OCI-LY7 (cell line): Measurements from ENCODE around the gene TMEM95. TPM values are rescaled to one million over a fixed set of nuclear protein-coding genes. Genes with fewer than 3 reads are reported as not detected.
"Not testable (repeated sequence)": the region's sequence is repeated elsewhere in the genome, so short reads cannot be mapped to it uniquely, and the experiment has no call there.

Experiments
- BruUV-seq: library from RNA; stranded (reverse); fragments of 400-500 nt; replicated peaks from 2 replicates; lab custom pipeline; 2021; lab: Mats Ljungman, UMichigan
- CTCF ChIA-PET: fragments of 300-600 bp; sonication (Branson Sonifier 250); formaldehyde crosslinking; loops from one replicate; lab custom pipeline; 2022; ENCODE audit warnings: antibody characterized with exemption; ENCODE audit not compliant: unreplicated experiment; lab: Charles Lee
- POLR2A ChIA-PET: fragments of 300-600 bp; sonication (Branson Sonifier 250); formaldehyde crosslinking; loops from one replicate; lab custom pipeline; 2022; ENCODE audit warnings: antibody characterized with exemption; lab: Charles Lee
- DNase-seq: peaks from one replicate; pipeline ENCODE4 v3.0.0-alpha.2; 2015; ENCODE audit warnings: low spot score
- H2AFZ ChIP-seq: fragments of 200-600 bp; sonication (generic), shearing (Covaris generic); 2 replicates; pipeline ENCODE4 v1.6.1; 2014; ENCODE audit warnings: mild to moderate bottlenecking, antibody characterized with exemption, low read length, moderate library complexity
- H3K27ac ChIP-seq: fragments of 200-600 bp; sonication (generic); 2 replicates; pipeline ENCODE4 v1.5.1; 2014; ENCODE audit warnings: mixed run types, low read depth, mild to moderate bottlenecking, moderate library complexity, low read length, inconsistent platforms; ENCODE audit not compliant: poor library complexity, severe bottlenecking
- H3K36me3 ChIP-seq: fragments of 200-600 bp; sonication (generic); 2 replicates; pipeline ENCODE4 v1.6.1; 2014; ENCODE audit warnings: mild to moderate bottlenecking, antibody characterized with exemption, low read length, moderate library complexity, mixed read lengths; ENCODE audit not compliant: insufficient read depth
- H3K4me1 ChIP-seq: fragments of 200-600 bp; sonication (generic); 2 replicates; pipeline ENCODE4 v1.5.1; 2014; ENCODE audit warnings: mild to moderate bottlenecking, low read length; ENCODE audit not compliant: insufficient read depth, poor library complexity, severe bottlenecking
- H3K4me2 ChIP-seq: fragments of 200-600 bp; sonication (generic); 2 replicates; pipeline ENCODE4 v1.6.1; 2014; ENCODE audit warnings: mild to moderate bottlenecking, low read length
- H3K4me3 ChIP-seq: fragments of 200-600 bp; sonication (generic); 2 replicates; pipeline ENCODE4 v1.5.1; 2014; ENCODE audit warnings: mild to moderate bottlenecking, low read depth, low read length; ENCODE audit not compliant: poor library complexity, severe bottlenecking
- H3K79me2 ChIP-seq: fragments of 200-600 bp; sonication (generic); 2 replicates; pipeline ENCODE4 v1.6.1; 2016; ENCODE audit warnings: low read depth, mild to moderate bottlenecking, low read length, moderate library complexity, mixed read lengths; ENCODE audit not compliant: insufficient read depth
- H3K9me2 ChIP-seq: fragments of 200-600 bp; sonication (generic); 2 replicates; pipeline ENCODE4 v1.6.1; 2016; ENCODE audit warnings: mild to moderate bottlenecking, low read length, mixed read lengths; ENCODE audit not compliant: insufficient read depth
- H3K9me3 ChIP-seq: fragments of 200-600 bp; sonication (generic); 2 replicates; pipeline ENCODE4 v1.6.1; 2014; ENCODE audit warnings: mild to moderate bottlenecking, mixed run types, low read length, mixed read lengths
- H4K20me1 ChIP-seq: fragments of 200-600 bp; sonication (generic); 2 replicates; pipeline ENCODE4 v1.6.1; 2014; ENCODE audit warnings: mild to moderate bottlenecking, antibody characterized with exemption, low read length, moderate library complexity, mixed read lengths; ENCODE audit not compliant: insufficient read depth
- CTCF ChIP-seq: fragments of 200-600 bp; sonication (generic); conservative IDR thresholded peaks from 2 replicates; pipeline ENCODE4 v1.5.1; 2014; ENCODE audit warnings: mild to moderate bottlenecking, antibody characterized with exemption, low read length, moderate library complexity, mixed read lengths
- EZH2phosphoT487 ChIP-seq: fragments of 200-600 bp; sonication (generic); IDR thresholded peaks from 2 replicates; pipeline ENCODE4 v1.6.1; 2018; ENCODE audit warnings: low read depth, borderline replicate concordance, mild to moderate bottlenecking, mixed run types, antibody characterized with exemption, low read length, moderate library complexity, mixed read lengths
- intact Hi-C: fragments of 100-400 bp; cut with micrococcal nuclease; formaldehyde crosslinking; loops from one replicate; pipeline ENCODE4 v1.10.0; 2022; ENCODE audit not compliant: unreplicated experiment
- total RNA-seq, 2 experiments: library from RNA; depleted of rRNA in 1 of 2; stranded (reverse); fragments of >200 nt in 1 of 2; shearing (Covaris generic) in 1 of 2; gene quantifications; 2 replicates each; pipeline ENCODE4 v1.2.3, GENCODE V29; 2014 to 2022

TMEM95 gene
- total RNA-seq, 2 experiments from 2014 or later, result not detected

GRCh38 chr17:7367083-7367482 lies 12.1 kb downstream of the TMEM95 start:
- no peak overlapping the region for H2AFZ ChIP-seq
- H3K27ac ChIP-seq, result no peak overlapping the region
- no peak for TF ChIP-seq EZH2phosphoT487
- no peak for TF ChIP-seq CTCF
- no peaks in the 10 kb centered on the region for H3K9me2 ChIP-seq
- DNase-seq, result no peak
- H3K4me2 ChIP-seq, result no peak overlapping the region
- no peaks in the 10 kb centered on the region for H3K36me3 ChIP-seq
- no peaks in the 10 kb centered on the region for H3K4me1 ChIP-seq
- POLR2A ChIA-PET, result interaction anchor here (0.6 kb wide), 1 partner anchor 78 kb away, joined by 4 read pairs; no protein-coding TSS in a partner anchor
- no peaks in the 10 kb centered on the region for H4K20me1 ChIP-seq
- no peaks in the 10 kb centered on the region for H3K79me2 ChIP-seq
- intact Hi-C loops, result no loop called here
- CTCF ChIA-PET, result no interaction called here
- no TSS peak for BruUV-seq
- no peak overlapping the region for H3K4me3 ChIP-seq
- no peaks in the 10 kb centered on the region for H3K9me3 ChIP-seq

- H3K9me2 ChIP-seq, result no peaks in the 10 kb centered on the region
- no peak for TF ChIP-seq CTCF
- TF ChIP-seq EZH2phosphoT487, result no peak
- H3K4me3 ChIP-seq, result no peak overlapping the region
- DNase-seq, result no peak
- no peaks in the 10 kb centered on the region for H3K36me3 ChIP-seq
- no peak overlapping the region for H2AFZ ChIP-seq
- H3K4me2 ChIP-seq, result no peak overlapping the region
- no peaks in the 10 kb centered on the region for H3K9me3 ChIP-seq
- intact Hi-C loops, result no loop called here
- ChIA-PET CTCF (no interaction called here), POLR2A (interaction anchor here (0.6 kb wide), 2 partner anchors 77 to 1522 kb away, joined by 3 to 4 read pairs; no protein-coding TSS in a partner anchor)
- BruUV-seq, result no TSS peak
- H3K79me2 ChIP-seq, result no peaks in the 10 kb centered on the region
- no peaks in the 10 kb centered on the region for H4K20me1 ChIP-seq
- no peak overlapping the region for H3K27ac ChIP-seq
- no peaks in the 10 kb centered on the region for H3K4me1 ChIP-seq
These were observed 13.1 kb downstream of the TMEM95 start for GRCh38 chr17:7367918-7368598.

- POLR2A ChIA-PET, H3K9me3 ChIP-seq, H4K20me1 ChIP-seq, H3K27ac ChIP-seq, H3K4me2 ChIP-seq, H3K9me2 ChIP-seq, CTCF ChIA-PET, intact Hi-C loops, BruUV-seq, DNase-seq, H3K79me2 ChIP-seq, H3K4me3 ChIP-seq, H3K4me1 ChIP-seq, H3K36me3 ChIP-seq, H2AFZ ChIP-seq: not testable (repeated sequence)
These were observed 13.6 kb downstream of the TMEM95 start for GRCh38 chr17:7368599-7368994.
